ENCODE results near the gene KIAA1191. TPM values are rescaled to one million over a fixed set of nuclear protein-coding genes. Genes with fewer than 3 reads are reported as not detected.

KIAA1191 gene
- total RNA-seq, 1 experiment from 2014 or later = 92.3 TPM

GRCh38 chr5:176365351-176366231, 4.0 kb upstream of the KIAA1191 start, which contains the start of gene ARL10:
Gene ARL10 (plus strand): TSS chr5:176365487. CDS start chr5:176365564, 77 bp downstream.
- DNase-seq (ENCODE audit: low spot score) = no peak

GRCh38 chr5:176364765-176365350, 3.3 kb upstream of the KIAA1191 start:
- no peak for DNase-seq (ENCODE audit: low spot score)

- no peak for DNase-seq (ENCODE audit: low spot score)
Measured at GRCh38 chr5:176362233-176362490, 598 bp upstream of the KIAA1191 start.

DNA sequence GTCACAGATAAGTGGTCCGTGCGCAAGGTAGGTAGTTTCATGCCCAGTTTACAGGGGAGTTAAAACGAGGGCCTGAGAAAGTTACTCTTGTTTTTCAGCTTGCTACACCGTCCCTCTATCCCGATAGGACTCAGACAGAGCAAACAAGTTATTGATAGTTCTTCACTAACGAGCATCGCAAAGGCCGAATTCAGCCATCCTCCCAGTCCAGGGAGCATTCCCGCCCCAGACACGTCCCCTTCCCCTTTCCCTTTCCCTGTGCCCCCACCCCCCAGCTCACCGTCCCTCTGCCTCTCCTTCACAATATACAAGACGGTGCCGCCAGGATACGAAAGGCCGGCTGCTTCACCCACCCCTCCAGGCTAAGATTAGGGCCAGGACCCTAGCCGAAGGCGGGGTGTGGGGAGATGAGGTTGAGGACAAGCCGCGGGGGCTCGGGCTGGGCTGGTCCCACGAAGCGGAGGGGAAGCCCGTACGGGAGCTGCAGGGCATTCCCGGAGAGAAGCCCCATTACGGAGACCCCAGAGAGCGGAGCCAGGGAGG, 599 bp downstream of the KIAA1191 start:
- no peak for DNase-seq (ENCODE audit: low spot score)

- no peak for DNase-seq (ENCODE audit: low spot score)
Measured at GRCh38 chr5:176359658-176360057, 1.9 kb downstream of the KIAA1191 start.

- no peak for DNase-seq (ENCODE audit: low spot score)
Measured at GRCh38 chr5:176356179-176356566, 5.4 kb downstream of the KIAA1191 start.

GRCh38 chr5:176355400-176356178, 6.0 kb downstream of the KIAA1191 start:
- no peak for DNase-seq (ENCODE audit: low spot score)

- DNase-seq (ENCODE audit: low spot score) = no peak
Measured at GRCh38 chr5:176353533-176353932, 8.0 kb downstream of the KIAA1191 start.

DNA sequence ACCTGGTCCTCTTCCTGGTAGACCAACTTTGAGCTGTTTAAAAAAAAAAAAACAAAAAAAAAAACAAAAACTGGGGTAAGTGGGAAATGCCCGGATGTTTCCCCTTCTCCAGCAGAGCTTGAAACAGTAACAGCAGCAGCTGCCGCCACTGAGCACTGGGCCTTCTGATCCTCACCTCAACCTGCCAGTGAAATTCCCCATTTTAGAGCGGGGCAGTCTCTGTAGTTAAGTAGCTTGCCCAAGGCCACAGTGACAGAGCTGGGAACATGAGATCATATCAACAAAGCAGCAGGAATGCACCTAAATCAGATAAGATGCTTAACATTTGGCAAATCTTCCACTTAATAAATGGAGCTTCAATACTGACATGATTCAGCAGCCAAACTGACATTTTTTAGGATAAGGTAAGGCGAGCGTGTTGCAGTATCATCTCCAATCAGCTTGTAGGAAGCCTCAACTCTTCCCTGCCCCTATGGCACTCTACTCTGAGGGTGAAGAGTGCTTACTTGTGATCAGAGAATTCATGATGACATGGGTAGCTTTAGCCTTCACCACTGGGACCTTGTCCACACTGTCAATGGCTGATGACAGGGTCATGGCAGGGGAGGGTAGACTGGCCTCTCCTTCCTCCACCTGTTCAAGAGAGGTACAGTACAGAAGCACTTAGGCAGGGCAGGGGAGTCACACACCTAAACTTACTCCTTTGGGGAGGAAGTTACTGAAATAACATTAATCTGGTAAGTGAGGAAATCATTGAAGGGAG, 9.3 kb downstream of the KIAA1191 start:
- no peak for DNase-seq (ENCODE audit: low spot score)

- DNase-seq (ENCODE audit: low spot score) = no peak
Measured at GRCh38 chr5:176350416-176350815, 11.1 kb downstream of the KIAA1191 start.

DNA sequence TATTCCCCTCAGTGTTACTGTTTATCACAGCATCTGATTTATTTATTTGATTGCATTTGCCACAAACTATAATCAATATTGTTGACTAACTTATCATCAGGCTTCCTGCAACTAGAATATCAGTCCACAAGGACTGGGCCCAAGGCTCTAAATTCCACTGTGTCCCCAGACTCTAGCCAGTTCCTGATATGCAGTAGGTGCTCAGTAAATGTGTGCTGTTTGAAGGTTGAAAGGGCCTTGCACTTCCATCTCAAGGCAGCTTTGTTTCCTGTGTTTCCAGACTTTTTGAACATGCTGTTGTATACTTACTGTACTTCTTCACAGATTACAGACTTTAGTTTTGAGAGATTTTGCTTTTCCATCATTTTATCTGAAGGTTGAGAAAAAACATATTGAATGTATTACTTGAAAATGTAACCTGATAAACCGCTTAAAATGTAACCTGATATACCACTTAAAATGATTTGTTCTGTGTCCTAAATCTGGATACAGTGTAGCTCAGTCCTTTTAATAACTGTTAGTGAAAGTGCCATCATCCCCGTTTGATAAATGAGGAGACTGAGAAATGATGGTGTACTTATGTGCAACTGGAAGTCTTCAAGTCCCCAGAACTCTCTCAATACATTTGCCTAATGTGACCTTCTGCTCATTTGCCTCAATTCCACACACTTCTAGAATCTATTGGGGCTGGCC, 18.7 kb downstream of the KIAA1191 start:
- DNase-seq (ENCODE audit: low spot score) = no peak

DNA sequence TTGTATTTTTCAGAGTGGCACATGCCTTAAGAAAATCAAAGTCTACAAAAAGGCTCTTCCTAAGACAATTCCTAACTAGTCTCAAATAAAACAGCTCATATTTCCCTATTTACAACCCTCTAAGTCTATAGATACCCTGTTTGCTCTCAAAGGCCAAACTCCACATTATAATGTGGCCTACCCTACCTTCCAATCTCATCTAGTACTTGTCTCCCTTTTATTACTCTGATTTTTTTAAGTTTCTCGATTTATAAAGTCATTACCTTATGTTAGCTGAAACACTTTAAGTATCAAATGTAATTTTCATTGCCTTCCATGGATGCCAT, 19.4 kb downstream of the KIAA1191 start:
- DNase-seq (ENCODE audit: low spot score) = no peak

DNA sequence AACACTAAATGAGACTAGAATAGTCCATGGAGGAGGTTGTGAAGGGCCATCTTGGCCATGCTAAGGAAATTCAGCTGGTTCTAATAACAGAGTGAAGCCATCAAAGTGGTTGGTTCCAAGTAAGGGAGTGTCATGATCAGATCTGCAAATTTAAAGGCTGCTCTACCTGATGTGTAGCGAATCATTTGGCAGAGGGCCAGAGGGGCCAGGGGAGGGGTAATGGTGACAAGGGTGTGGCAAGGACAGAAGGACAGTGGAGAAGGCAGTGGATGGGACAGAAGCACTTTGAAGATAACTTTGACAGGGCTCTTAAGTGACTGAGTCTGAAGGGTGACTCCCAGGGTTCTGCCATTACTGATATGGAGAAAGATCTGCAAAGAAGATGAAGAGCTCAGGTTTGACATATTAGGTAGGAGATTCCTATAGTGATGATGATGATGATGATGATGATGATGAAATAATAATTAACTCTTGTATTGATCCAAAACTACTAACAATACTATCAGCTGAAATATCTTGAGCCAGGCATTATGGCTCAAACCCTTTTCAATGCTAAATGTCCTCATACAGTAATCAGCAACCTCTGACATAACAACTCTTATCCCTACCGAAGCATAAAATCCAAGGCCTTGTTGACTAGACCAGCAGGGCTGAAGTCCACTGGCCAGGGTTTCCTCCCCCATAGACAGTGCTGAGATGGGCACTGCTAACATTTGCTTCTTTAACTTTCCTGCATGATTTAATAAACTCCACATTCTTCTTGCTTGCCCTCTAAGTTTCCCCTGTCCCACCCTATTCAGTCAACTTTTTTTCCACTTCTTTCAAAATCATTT, 20.0 kb downstream of the KIAA1191 start:
- no peak for DNase-seq (ENCODE audit: low spot score)

- no peak for DNase-seq (ENCODE audit: low spot score)
Measured at GRCh38 chr5:176339304-176339703, 22.3 kb downstream of the KIAA1191 start.

DNA sequence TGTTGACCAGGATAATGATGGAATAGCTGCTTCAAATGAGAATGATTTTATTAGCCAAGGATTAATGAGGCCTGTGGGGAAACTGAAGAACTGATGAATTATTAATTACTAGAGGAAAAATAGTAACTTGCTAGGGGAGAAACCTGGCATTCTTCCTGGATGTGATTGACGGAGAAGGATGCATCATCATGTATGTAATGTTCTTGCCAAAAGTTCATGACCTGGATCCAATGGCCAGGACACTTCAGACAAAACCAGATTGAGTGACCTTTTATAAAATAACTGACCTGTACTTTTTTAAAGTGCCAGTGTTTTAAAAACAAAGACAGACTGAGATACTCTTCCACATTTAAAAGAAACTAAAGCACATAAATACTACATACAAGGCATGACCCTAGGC, 23.7 kb downstream of the KIAA1191 start:
- DNase-seq (ENCODE audit: low spot score) = no peak

GRCh38 chr5:176334031-176334770, 27.4 kb downstream of the KIAA1191 start:
- DNase-seq (ENCODE audit: low spot score) = no peak

DNA sequence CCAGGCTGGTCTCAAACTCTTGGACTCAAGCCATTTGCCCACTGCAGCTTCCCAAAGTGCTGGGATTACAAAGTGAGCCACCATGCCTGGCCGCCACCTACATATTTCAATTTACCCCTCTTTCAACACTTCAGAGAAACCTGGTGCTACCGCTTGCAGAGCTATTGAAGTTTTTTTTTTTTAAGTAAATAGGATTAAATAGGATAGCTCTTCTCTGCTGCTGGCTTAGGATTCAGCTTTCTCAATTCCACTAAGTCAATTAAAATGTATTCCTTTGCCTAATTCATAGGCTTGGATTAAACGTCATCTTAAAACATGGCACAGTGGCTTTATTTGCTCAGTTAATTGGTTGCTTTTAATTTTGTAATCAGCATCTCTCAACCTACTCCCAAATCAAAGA, 41.0 kb downstream of the KIAA1191 start:
- DNase-seq (ENCODE audit: low spot score) = no peak

GRCh38 chr5:176319827-176320554, 41.6 kb downstream of the KIAA1191 start:
- no peak for DNase-seq (ENCODE audit: low spot score)
